ENCODE measurements around the gene PROS1.
"Not testable (repeated sequence)": the region's sequence is repeated elsewhere in the genome, so short reads cannot be mapped to it uniquely, and the experiment has no call there.

The PROS1 gene

GRCh38 chr3:93969443-93969842, 4.3 kb downstream of the PROS1 start:
- no peak for DNase-seq

GRCh38 chr3:93965106-93965505, 8.6 kb downstream of the PROS1 start:
- DNase-seq: not testable (repeated sequence)

- no peak for DNase-seq
These were observed 10.9 kb downstream of the PROS1 start for GRCh38 chr3:93962798-93963197.

DNA sequence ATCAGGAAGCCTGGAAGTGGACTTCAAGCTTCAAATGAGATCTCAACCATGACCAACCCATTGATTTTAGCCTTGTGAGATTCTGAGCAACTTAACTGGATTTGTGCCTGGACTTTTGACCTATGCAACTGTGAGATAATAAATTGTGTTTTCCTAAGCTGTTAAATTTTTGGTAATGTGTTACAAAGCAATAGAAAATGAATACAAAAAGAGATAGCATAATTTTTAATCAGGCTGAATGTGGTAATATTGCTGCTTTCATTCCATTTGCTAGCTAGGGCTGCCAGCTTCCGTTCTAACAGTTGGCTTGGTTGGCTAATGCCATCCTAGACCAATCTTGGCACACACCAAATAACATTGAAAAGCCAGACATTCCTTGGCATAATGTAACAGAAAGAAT, 12.2 kb downstream of the PROS1 start:
- no peak for DNase-seq

- no peak for DNase-seq
These were observed 12.7 kb downstream of the PROS1 start for GRCh38 chr3:93961026-93961425.

DNA sequence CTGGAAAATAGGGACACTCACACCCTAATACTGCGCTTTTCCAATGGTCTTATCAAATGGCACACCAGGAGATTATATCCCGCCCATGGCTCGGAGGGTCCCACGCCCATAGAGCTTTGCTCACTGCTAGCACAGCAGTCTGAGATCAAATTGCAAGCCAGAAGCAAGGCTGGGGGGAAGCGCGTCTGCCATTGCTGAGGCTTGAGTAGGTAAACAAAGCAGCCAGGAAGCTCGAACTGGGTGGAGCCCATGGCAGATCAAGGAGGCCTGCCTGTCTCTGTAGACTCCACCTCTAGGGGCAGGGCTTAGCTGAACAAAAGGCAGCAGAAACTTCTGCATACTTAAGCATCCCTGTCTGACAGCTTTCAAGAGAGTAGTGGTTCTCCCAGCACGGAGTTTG, 23.7 kb downstream of the PROS1 start:
- DNase-seq: not testable (repeated sequence)

DNA sequence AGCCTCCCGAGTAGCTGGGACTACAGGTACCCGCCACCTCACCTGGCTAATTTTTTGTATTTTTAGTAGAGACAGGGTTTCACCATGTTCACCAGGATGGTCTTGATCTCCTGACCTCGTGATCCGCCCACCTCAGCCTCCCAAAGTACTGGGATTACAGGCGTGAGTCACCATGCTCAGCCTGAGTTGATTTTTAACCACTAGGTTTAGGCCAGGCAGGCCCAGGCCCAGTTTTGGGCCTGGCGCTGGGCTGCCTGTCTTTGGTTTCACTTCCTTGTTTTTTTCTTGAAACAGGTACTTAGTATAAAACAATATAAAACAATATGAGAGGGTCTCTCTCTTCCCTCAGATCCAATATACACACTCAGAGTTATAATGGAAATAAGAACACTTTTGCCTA, 36.2 kb downstream of the PROS1 start:
- DNase-seq: not testable (repeated sequence)

- DNase-seq: no peak
These were observed 37.1 kb downstream of the PROS1 start for GRCh38 chr3:93936549-93936948.

DNA sequence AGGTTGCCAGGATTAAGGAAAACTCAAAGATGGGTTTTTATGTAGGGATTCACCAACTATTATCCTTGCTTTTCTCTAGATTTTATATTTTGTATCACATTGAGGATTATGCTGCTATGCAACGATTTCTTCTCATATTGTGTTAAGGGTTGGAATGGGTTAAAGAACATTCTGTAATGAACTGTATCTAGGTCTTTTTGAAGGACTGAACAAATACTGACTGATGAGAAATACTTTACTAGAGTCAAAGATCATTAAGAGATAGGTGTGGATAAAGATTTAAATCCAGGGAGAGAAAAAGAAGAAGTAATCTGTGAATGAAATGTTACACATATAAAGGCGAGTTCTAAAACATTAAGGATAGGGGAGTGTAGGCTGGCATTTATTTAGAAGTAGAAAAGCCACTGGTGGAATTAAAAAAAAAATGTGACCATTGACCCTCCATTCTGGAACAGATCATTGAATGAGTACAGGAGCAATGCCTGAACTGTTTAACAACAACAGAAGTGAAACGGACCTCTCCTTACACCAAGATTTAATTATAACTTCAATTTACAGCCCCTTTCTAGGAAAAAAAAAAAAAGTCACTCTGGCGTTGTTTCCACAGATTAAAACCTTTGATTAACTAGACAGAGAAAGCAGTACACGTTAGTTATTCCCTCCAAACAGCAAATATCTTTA, 39.2 kb downstream of the PROS1 start:
- no peak for DNase-seq

- DNase-seq: no peak
These were observed 42.0 kb downstream of the PROS1 start for GRCh38 chr3:93931597-93932229.

GRCh38 chr3:93930041-93930440, 43.7 kb downstream of the PROS1 start:
- no peak for DNase-seq

DNA sequence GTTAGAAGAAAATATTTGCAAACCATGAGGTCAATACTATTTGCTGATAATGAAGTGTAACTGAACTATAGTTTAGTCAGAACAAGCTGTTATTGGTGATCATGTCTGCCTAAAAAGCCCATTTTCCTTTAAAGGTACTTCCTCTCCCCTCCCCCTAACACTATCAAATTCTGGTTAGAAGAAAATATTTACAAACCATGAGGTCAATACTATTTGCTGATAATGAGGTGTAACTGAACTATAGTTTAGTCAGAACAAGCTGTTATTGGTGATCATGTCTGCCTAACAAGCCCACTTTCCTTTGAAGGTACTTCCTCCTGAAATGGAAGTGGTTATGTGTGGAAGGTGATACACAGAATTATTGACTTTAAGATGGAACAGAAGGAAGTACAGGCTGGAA, 46.9 kb downstream of the PROS1 start:
- DNase-seq: no peak

- DNase-seq: no peak
These were observed 49.2 kb downstream of the PROS1 start for GRCh38 chr3:93924491-93924890.

- DNase-seq: no peak
These were observed 50.7 kb downstream of the PROS1 start for GRCh38 chr3:93923006-93923405.

GRCh38 chr3:93917546-93918029, 56.1 kb downstream of the PROS1 start:
- not testable (repeated sequence) for DNase-seq

DNA sequence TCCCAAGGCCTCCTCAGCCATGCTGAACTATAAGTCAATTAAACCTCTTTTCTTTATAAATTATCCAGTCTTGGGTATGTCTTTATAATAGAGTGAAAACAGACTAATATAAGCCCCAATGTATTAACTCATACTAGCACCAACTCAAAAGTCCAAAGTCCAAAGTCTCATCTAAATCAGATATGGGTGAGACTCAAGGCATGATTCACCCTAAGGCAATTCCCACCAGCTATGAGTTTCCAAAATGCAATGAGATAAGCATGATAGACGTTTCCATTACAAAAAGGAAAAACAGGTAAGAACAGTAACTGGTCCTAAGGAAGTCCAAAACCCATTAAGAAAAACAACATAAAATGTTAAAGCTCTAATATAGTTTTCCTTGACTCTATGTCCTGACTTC, 60.1 kb downstream of the PROS1 start:
- DNase-seq: not testable (repeated sequence)

- no peak for DNase-seq
These were observed 62.5 kb downstream of the PROS1 start for GRCh38 chr3:93911206-93911605.

DNA sequence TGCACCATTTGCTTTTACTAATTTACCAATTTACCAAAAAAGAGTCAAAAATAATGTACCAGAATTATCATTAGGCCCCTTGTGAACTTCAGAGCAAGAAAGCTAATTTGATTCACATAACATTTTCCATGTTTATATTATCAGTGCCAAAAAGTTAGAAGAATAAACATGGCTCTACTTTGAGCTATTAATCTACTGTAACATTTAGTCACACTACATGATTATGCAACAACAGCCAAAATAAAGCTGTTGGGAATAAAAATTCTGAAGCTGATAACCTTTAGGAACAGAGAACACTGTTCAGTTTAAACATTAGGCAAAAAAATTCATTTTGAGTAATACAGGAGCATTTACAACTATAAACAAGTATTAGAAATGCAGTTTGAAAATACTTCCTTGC, 63.6 kb downstream of the PROS1 start:
- DNase-seq: no peak

- no peak for DNase-seq
These were observed 66.6 kb downstream of the PROS1 start for GRCh38 chr3:93907132-93907531.

DNA sequence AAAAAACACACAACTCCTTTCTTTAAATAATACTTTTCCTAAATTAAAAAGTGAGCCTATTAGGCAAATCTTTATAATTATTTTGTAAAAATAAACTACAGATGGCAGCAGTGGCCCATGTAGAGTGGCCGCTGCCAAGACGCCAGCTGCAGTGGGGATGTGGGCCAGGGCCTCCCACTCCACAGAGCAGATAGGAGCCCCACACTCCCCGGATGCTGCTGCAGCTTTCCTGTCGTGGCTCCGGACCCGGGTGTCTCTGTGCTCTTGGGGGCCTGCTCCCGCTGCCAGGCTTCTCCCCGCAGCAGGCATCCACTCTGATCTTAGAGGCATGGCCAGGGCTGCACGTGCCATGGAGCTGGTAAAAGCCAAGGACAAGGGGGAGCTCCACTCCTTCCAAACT, 67.5 kb downstream of the PROS1 start:
- DNase-seq: no peak

DNA sequence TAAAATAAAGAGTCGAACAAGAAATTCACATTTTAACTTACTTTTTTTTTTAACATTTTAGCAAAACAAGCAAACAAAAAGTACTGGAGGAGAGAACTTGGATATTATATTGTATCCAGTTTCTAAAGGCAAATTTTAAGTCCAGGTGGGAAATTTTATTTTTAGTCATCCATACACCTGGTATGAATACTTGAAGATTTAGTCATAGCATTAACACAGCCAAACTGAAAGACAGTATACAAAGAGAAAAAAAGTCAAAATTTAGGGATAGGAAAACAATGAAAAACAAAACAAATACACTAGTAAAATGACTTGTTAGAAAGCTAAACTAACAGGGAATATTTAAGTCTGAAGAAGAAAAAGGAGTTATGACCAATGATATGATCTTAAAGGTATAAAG, 69.1 kb downstream of the PROS1 start:
- no peak for DNase-seq

GRCh38 chr3:93878250-93879017, 95.3 kb downstream of the PROS1 start:
- DNase-seq: not testable (repeated sequence)

- not testable (repeated sequence) for DNase-seq
These were observed 96.3 kb downstream of the PROS1 start for GRCh38 chr3:93877427-93877826.

DNA sequence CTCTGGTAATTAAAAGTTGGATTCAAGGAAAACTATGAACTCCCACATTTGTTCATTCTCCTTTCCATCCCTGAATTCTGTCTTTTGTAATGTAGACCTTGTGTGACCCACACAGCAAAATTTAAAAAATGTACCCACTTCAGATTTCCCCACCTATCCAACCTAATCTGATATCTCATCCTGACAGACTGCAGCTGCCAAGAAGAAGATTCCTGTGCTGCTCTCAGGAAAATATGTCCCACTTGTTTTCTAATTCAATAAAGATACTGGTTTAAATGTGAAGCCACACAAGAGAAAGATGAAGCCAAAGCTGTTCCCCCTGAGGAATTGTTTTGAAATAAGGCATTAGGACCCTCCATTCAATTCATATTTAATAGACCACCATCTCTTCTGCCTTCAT, 100.3 kb downstream of the PROS1 start:
- not testable (repeated sequence) for DNase-seq

Measured in activated CD4-positive, alpha-beta T cell treated with anti-CD3 and anti-CD28 coated beads for 48 hours (primary cell).